Caco-2 (cell line): ENCODE results near the gene TLNRD1. TPM values are rescaled to one million over a fixed set of nuclear protein-coding genes. Genes with fewer than 3 reads are reported as not detected.

Experiments
- BruUV-seq: library from RNA; stranded (reverse); fragments of 400-500 nt; replicated peaks from 2 replicates; lab custom pipeline; 2021; lab: Mats Ljungman, UMichigan
- CTCF ChIA-PET: fragments of 300-600 bp; sonication (Branson Sonifier 250); formaldehyde crosslinking; loops from one replicate; lab custom pipeline; 2022; ENCODE audit warnings: antibody characterized with exemption; lab: Charles Lee
- POLR2A ChIA-PET: fragments of 300-600 bp; sonication (Branson Sonifier 250); formaldehyde crosslinking; loops from one replicate; lab custom pipeline; 2022; ENCODE audit warnings: antibody characterized with exemption; lab: Charles Lee
- DNase-seq, 2 experiments: peaks; one replicate each; pipeline versions ENCODE4 v3.0.0 to v3.0.0-alpha.2; 2020 to 2022
- H3K27me3 ChIP-seq: replicated peaks from 2 replicates; pipeline ENCODE4 v1.6.0; 2011; ENCODE audit warnings: low read length; ENCODE audit not compliant: control insufficient read depth, insufficient read depth
- H3K36me3 ChIP-seq: 2 replicates; pipeline ENCODE4 v1.5.1; 2011; ENCODE audit warnings: low read length; ENCODE audit not compliant: control insufficient read depth, insufficient read depth
- H3K4me1 ChIP-seq: fragments of 250-450 bp; sonication (Bioruptor Pico); 2 replicates; pipeline ENCODE4 v1.5.1; 2020; ENCODE audit warnings: mild to moderate bottlenecking
- H3K4me3 ChIP-seq: 2 replicates; pipeline ENCODE4 v1.5.1; 2011; ENCODE audit warnings: low read depth, mild to moderate bottlenecking, control low read depth, low read length
- H3K9me3 ChIP-seq: fragments of 250-450 bp; sonication (Bioruptor Pico); 2 replicates; pipeline ENCODE4 v1.5.1; 2020; ENCODE audit warnings: mild to moderate bottlenecking, moderate library complexity
- H3K27ac Mint-ChIP-seq: one replicate; pipeline ENCODE4 v1.8.0; 2022; ENCODE audit warnings: mixed read lengths; ENCODE audit not compliant: unreplicated experiment
- H3K27me3 Mint-ChIP-seq: one replicate; pipeline ENCODE4 v1.8.0; 2022; ENCODE audit warnings: mixed read lengths; ENCODE audit not compliant: insufficient read depth, unreplicated experiment
- H3K36me3 Mint-ChIP-seq: one replicate; pipeline ENCODE4 v1.8.0; 2022; ENCODE audit warnings: mild to moderate bottlenecking, mixed read lengths; ENCODE audit not compliant: insufficient read depth, unreplicated experiment
- H3K4me1 Mint-ChIP-seq: one replicate; pipeline ENCODE4 v1.8.0; 2022; ENCODE audit warnings: low read depth, mixed read lengths; ENCODE audit not compliant: unreplicated experiment
- H3K4me3 Mint-ChIP-seq: one replicate; pipeline ENCODE4 v1.8.0; 2022; ENCODE audit warnings: mild to moderate bottlenecking, moderate library complexity, mixed read lengths; ENCODE audit not compliant: unreplicated experiment
- H3K9me3 Mint-ChIP-seq: one replicate; pipeline ENCODE4 v1.8.0; 2022; ENCODE audit warnings: mixed read lengths; ENCODE audit not compliant: unreplicated experiment
- CTCF ChIP-seq, 2 experiments: fragments of 200-600 bp in 1 of 2; IDR thresholded peaks; 1 replicate in 1 of 2; 2 replicates in 1 of 2; pipeline versions ENCODE4 v1.5.1 to v1.8.0; 2011 to 2022; ENCODE audit warnings: antibody characterized with exemption in 1 of 2, control low read depth in 1 of 2, inconsistent platforms in 1 of 2, low read depth in 1 of 2, low read length in 1 of 2, mild to moderate bottlenecking in 1 of 2, moderate library complexity in 1 of 2; ENCODE audit not compliant: insufficient read depth in 1 of 2, severe bottlenecking in 1 of 2, unreplicated experiment in 1 of 2
- intact Hi-C: fragments of 100-400 bp; cut with micrococcal nuclease; formaldehyde crosslinking; loops from one replicate; pipeline ENCODE4 v1.10.0; 2022; ENCODE audit not compliant: unreplicated experiment
- total RNA-seq: library from RNA; stranded (reverse); gene quantifications from 2 replicates; pipeline ENCODE4 v1.2.3, GENCODE V29; 2022

TLNRD1 gene
- total RNA-seq, 1 experiment from 2014 or later = 13.7 TPM

GRCh38 chr15:81007428-81008064 is 6.8 kb downstream of the TLNRD1 start:
- Histone ChIP-seq H3K4me3 (no peak overlapping the region), H3K4me1 (peaks cover 10% of the 10 kb centered on the region; the same call in 1 of the 2 replicates), H3K36me3 (no peaks in the 10 kb centered on the region), H3K9me3 (no peaks in the 10 kb centered on the region), H3K27me3 (no peaks in the 10 kb centered on the region)
- ChIA-PET POLR2A (no interaction called here), CTCF (interaction anchor here (0.7 kb wide), 1 partner anchor 1555 kb away, joined by 7 read pairs; no protein-coding TSS in a partner anchor)
- H3K4me3 Mint-ChIP-seq = no peak overlapping the region
- BruUV-seq = no TSS peak
- H3K9me3 Mint-ChIP-seq = no peaks in the 10 kb centered on the region
- TF ChIP-seq CTCF (IDR thresholded peaks at IDR 0.05; ENCODE audit: insufficient read depth in 1 of 2, low read depth in 1 of 2, low read length in 1 of 2, severe bottlenecking in 1 of 2, unreplicated experiment in 1 of 2) = no peak
- H3K27ac Mint-ChIP-seq = no peak overlapping the region
- H3K36me3 Mint-ChIP-seq = peaks cover 6% of the 10 kb centered on the region
- intact Hi-C loops = no loop called here
- H3K27me3 Mint-ChIP-seq = no peaks in the 10 kb centered on the region
- no peak for DNase-seq
- no peaks in the 10 kb centered on the region for H3K4me1 Mint-ChIP-seq

GRCh38 chr15:81008312-81008711 is 7.6 kb downstream of the TLNRD1 start:
- no peaks in the 10 kb centered on the region for H3K9me3 Mint-ChIP-seq
- no peak overlapping the region for H3K4me3 Mint-ChIP-seq
- no peak overlapping the region for H3K27ac Mint-ChIP-seq
- no peak for TF ChIP-seq CTCF (IDR thresholded peaks at IDR 0.05; ENCODE audit: insufficient read depth in 1 of 2, low read depth in 1 of 2, low read length in 1 of 2, severe bottlenecking in 1 of 2, unreplicated experiment in 1 of 2)
- Histone ChIP-seq H3K9me3 (no peaks in the 10 kb centered on the region), H3K27me3 (no peaks in the 10 kb centered on the region), H3K4me3 (no peak overlapping the region), H3K4me1 (peaks cover 10% of the 10 kb centered on the region; the same call in 1 of the 2 replicates), H3K36me3 (no peaks in the 10 kb centered on the region)
- intact Hi-C loops = no loop called here
- no peaks in the 10 kb centered on the region for H3K27me3 Mint-ChIP-seq
- ChIA-PET CTCF (no interaction called here), POLR2A (no interaction called here)
- H3K4me1 Mint-ChIP-seq = no peaks in the 10 kb centered on the region
- no TSS peak for BruUV-seq
- peaks cover 6% of the 10 kb centered on the region for H3K36me3 Mint-ChIP-seq
- DNase-seq = peak; percentile 38 to 39

- no peak for TF ChIP-seq CTCF (IDR thresholded peaks at IDR 0.05; ENCODE audit: insufficient read depth in 1 of 2, low read depth in 1 of 2, low read length in 1 of 2, severe bottlenecking in 1 of 2, unreplicated experiment in 1 of 2)
- peaks cover 10% of the 10 kb centered on the region; the same call in 1 of the 2 replicates for H3K4me1 ChIP-seq
- intact Hi-C loops = no loop called here
- no peak overlapping the region for H3K27ac Mint-ChIP-seq
- no peaks in the 10 kb centered on the region for H3K36me3 ChIP-seq
- no peaks in the 10 kb centered on the region for H3K9me3 Mint-ChIP-seq
- H3K4me1 Mint-ChIP-seq = no peaks in the 10 kb centered on the region
- no TSS peak for BruUV-seq
- H3K27me3 ChIP-seq = no peaks in the 10 kb centered on the region
- ChIA-PET POLR2A (no interaction called here), CTCF (no interaction called here)
- peaks cover 6% of the 10 kb centered on the region for H3K36me3 Mint-ChIP-seq
- no peaks in the 10 kb centered on the region for H3K27me3 Mint-ChIP-seq
- no peak overlapping the region for H3K4me3 Mint-ChIP-seq
- no peak overlapping the region for H3K4me3 ChIP-seq
- no peak for DNase-seq
- no peaks in the 10 kb centered on the region for H3K9me3 ChIP-seq
Measured at GRCh38 chr15:81010086-81010485, 9.4 kb downstream of the TLNRD1 start.
